SK-N-SH treated with all-trans-retinoic acid at 6 μM for 48 hours (cell line): ENCODE data around the gene TUBA1C.

Experiments
- ATAC-seq: fragments of 200-7000 bp; cut with Tn5 transposase; 3 replicates; pipeline ENCODE4 v1.9.1; 2020; ENCODE audit warnings: mild to moderate bottlenecking, moderate library complexity
- ARNTL ChIP-seq: fragments of 450-650 bp; formaldehyde crosslinking; IDR thresholded peaks from 2 replicates; pipeline ENCODE4 v1.5.0; 2020; ENCODE audit warnings: low read depth, mild to moderate bottlenecking, moderate library complexity, borderline replicate concordance
- BACH2 ChIP-seq: fragments of 250-450 bp; sonication (Bioruptor Pico); IDR thresholded peaks from 2 replicates; pipeline ENCODE4 v1.9.0; 2021; ENCODE audit warnings: mild to moderate bottlenecking, borderline replicate concordance
- CREB5 ChIP-seq: fragments of 250-450 bp; sonication (Bioruptor Pico); IDR thresholded peaks from 2 replicates; pipeline ENCODE4 v1.5.1; 2020; ENCODE audit warnings: low read depth, mild to moderate bottlenecking, moderate library complexity
- CSDC2 ChIP-seq: fragments of 250-450 bp; sonication (Bioruptor Pico); IDR thresholded peaks from 2 replicates; pipeline ENCODE4 v1.5.0; 2020; ENCODE audit warnings: mild to moderate bottlenecking, moderate library complexity
- CSRNP3 ChIP-seq: fragments of 250-450 bp; sonication (Bioruptor Pico); IDR thresholded peaks from 2 replicates; pipeline ENCODE4 v1.5.1; 2021; ENCODE audit warnings: mild to moderate bottlenecking, moderate library complexity
- GLIS3 ChIP-seq: fragments of 250-450 bp; sonication (Bioruptor Pico); IDR thresholded peaks from 2 replicates; pipeline ENCODE4 v1.5.0; 2020; ENCODE audit warnings: mild to moderate bottlenecking, moderate library complexity
- ISL1 ChIP-seq: fragments of 250-450 bp; sonication (Bioruptor Pico); IDR thresholded peaks from 2 replicates; pipeline ENCODE4 v2.1.2; 2022; ENCODE audit warnings: mild to moderate bottlenecking, moderate library complexity
- OSR1 ChIP-seq: fragments of 250-450 bp; sonication (Bioruptor Pico); IDR thresholded peaks from 2 replicates; pipeline ENCODE4 v1.8.0; 2022; ENCODE audit warnings: moderate library complexity, mild to moderate bottlenecking, inconsistent platforms
- PATZ1 ChIP-seq: fragments of 250-450 bp; sonication (Bioruptor Pico); IDR thresholded peaks from 2 replicates; pipeline ENCODE4 v1.8.0; 2020; ENCODE audit warnings: mild to moderate bottlenecking, moderate library complexity, borderline replicate concordance
- POU6F1 ChIP-seq: fragments of 250-450 bp; sonication (Bioruptor Pico); IDR thresholded peaks from 2 replicates; pipeline ENCODE4 v1.8.0; 2021; ENCODE audit warnings: low read depth, mild to moderate bottlenecking, moderate library complexity, borderline replicate concordance
- PPARA ChIP-seq: fragments of 250-450 bp; sonication (Bioruptor Pico); IDR thresholded peaks from 2 replicates; pipeline ENCODE4 v1.5.0; 2020; ENCODE audit warnings: mild to moderate bottlenecking, borderline replicate concordance
- RARB ChIP-seq: fragments of 250-450 bp; sonication (Bioruptor Pico); IDR thresholded peaks from 2 replicates; pipeline ENCODE4 v1.8.0; 2021; ENCODE audit warnings: mild to moderate bottlenecking, moderate library complexity
- SNAI2 ChIP-seq: fragments of 250-450 bp; sonication (Bioruptor Pico); IDR thresholded peaks from 2 replicates; pipeline ENCODE4 v1.5.0; 2020; ENCODE audit warnings: mild to moderate bottlenecking, moderate library complexity
- TCF4 ChIP-seq: fragments of 250-450 bp; sonication (Bioruptor Pico); IDR thresholded peaks from 2 replicates; pipeline ENCODE4 v1.8.0; 2021; ENCODE audit warnings: mild to moderate bottlenecking, moderate library complexity, borderline replicate concordance
- TOX ChIP-seq: fragments of 250-450 bp; sonication (Bioruptor Pico); IDR thresholded peaks from 2 replicates; pipeline ENCODE4 v1.8.0; 2021; ENCODE audit warnings: mild to moderate bottlenecking, moderate library complexity, borderline replicate concordance
- TSHZ2 ChIP-seq: fragments of 250-450 bp; sonication (Bioruptor Pico); IDR thresholded peaks from 2 replicates; pipeline ENCODE4 v1.5.0; 2020; ENCODE audit warnings: mild to moderate bottlenecking, moderate library complexity
- ZC3H10 ChIP-seq: fragments of 250-450 bp; sonication (Bioruptor Pico); IDR thresholded peaks from 2 replicates; pipeline ENCODE4 v1.5.1; 2021; ENCODE audit warnings: mild to moderate bottlenecking, moderate library complexity
- ZFP3 ChIP-seq: fragments of 250-450 bp; sonication (Bioruptor Pico); IDR thresholded peaks from 2 replicates; pipeline ENCODE4 v1.5.0; 2020; ENCODE audit warnings: mild to moderate bottlenecking, moderate library complexity
- ZFP30 ChIP-seq: fragments of 450-650 bp; formaldehyde crosslinking; IDR thresholded peaks from 2 replicates; pipeline ENCODE4 v1.5.0; 2022; ENCODE audit warnings: mild to moderate bottlenecking, moderate library complexity
- ZNF565 ChIP-seq: fragments of 450-650 bp; formaldehyde crosslinking; conservative IDR thresholded peaks from 2 replicates; pipeline ENCODE4 v1.5.0; 2020; ENCODE audit warnings: low read depth, mild to moderate bottlenecking, moderate library complexity
- ZNF70 ChIP-seq: fragments of 450-650 bp; formaldehyde crosslinking; IDR thresholded peaks from 2 replicates; pipeline ENCODE4 v1.5.0; 2020; ENCODE audit warnings: mild to moderate bottlenecking, moderate library complexity
- ZNF8 ChIP-seq: fragments of 450-650 bp; formaldehyde crosslinking; IDR thresholded peaks from 2 replicates; pipeline ENCODE4 v1.5.0; 2020; ENCODE audit warnings: mild to moderate bottlenecking, moderate library complexity

The TUBA1C gene

GRCh38 chr12:49288412-49288853 lies 23.6 kb downstream of the TUBA1C start:
- no peak for TF ChIP-seq PPARA (CRISPR knock-in tag)
- no peak for TF ChIP-seq ZFP30
- TF ChIP-seq BACH2 (CRISPR knock-in tag): no peak
- ATAC-seq: peak; percentile 58

- no peak for TF ChIP-seq ISL1 (CRISPR knock-in tag)
- TF ChIP-seq RARB (CRISPR knock-in tag): no peak
- TF ChIP-seq ZFP30: no peak
- no peak for TF ChIP-seq PATZ1 (CRISPR knock-in tag)
- no peak for TF ChIP-seq ZC3H10
- TF ChIP-seq TOX (CRISPR knock-in tag): no peak
- TF ChIP-seq ZFP3 (CRISPR knock-in tag): no peak
- no peak for TF ChIP-seq CSDC2 (CRISPR knock-in tag)
- TF ChIP-seq CREB5 (CRISPR knock-in tag): no peak
- no peak for TF ChIP-seq ARNTL
- no peak for TF ChIP-seq SNAI2
- no peak for TF ChIP-seq TCF4 (CRISPR knock-in tag)
- no peak for TF ChIP-seq OSR1
- no peak for TF ChIP-seq ZNF565 (CRISPR knock-in tag)
- TF ChIP-seq GLIS3 (CRISPR knock-in tag): no peak
- no peak for TF ChIP-seq ZNF8 (CRISPR knock-in tag)
- no peak for TF ChIP-seq POU6F1 (CRISPR knock-in tag)
- TF ChIP-seq TSHZ2 (CRISPR knock-in tag): no peak
- no peak for TF ChIP-seq ZNF70 (CRISPR knock-in tag)
- no peak for TF ChIP-seq BACH2 (CRISPR knock-in tag)
- TF ChIP-seq, all 23 proteins: peak for 0
- no peak for ATAC-seq
Observed at GRCh38 chr12:49288922-49289555, 24.2 kb downstream of the TUBA1C start.

- no peak for TF ChIP-seq ZC3H10
- no peak for TF ChIP-seq ZFP3 (CRISPR knock-in tag)
- TF ChIP-seq OSR1: no peak
- no peak for TF ChIP-seq ZNF8 (CRISPR knock-in tag)
- no peak for TF ChIP-seq RARB (CRISPR knock-in tag)
- TF ChIP-seq CSRNP3: no peak
- TF ChIP-seq ZNF70 (CRISPR knock-in tag): no peak
- TF ChIP-seq CSDC2 (CRISPR knock-in tag): no peak
- TF ChIP-seq TSHZ2 (CRISPR knock-in tag): no peak
- no peak for TF ChIP-seq SNAI2
- TF ChIP-seq ZFP30: no peak
- TF ChIP-seq BACH2 (CRISPR knock-in tag): no peak
- TF ChIP-seq POU6F1 (CRISPR knock-in tag): no peak
- TF ChIP-seq PPARA (CRISPR knock-in tag): no peak
- no peak for TF ChIP-seq ISL1 (CRISPR knock-in tag)
- peak; percentile 74 for ATAC-seq
Observed at GRCh38 chr12:49292729-49293055, 27.8 kb downstream of the TUBA1C start.
